MM.1S (cell line): ENCODE results near the gene ADAM23.

Experiments
- CTCF ChIP-seq: fragments of 300-600 bp; sonication (generic); IDR thresholded peaks from 2 replicates; pipeline ENCODE4 v1.5.1; 2016; ENCODE audit warnings: antibody characterized with exemption, low read length, mixed read lengths
- EZH2 ChIP-seq: fragments of 300-600 bp; sonication (generic); optimal IDR thresholded peaks from 2 replicates; pipeline ENCODE3; 2017; ENCODE audit warnings: low read depth, mild to moderate bottlenecking, antibody characterized with exemption, low read length, mixed read lengths

- TF ChIP-seq CTCF, result no peak
- no peak for TF ChIP-seq EZH2
Measured at GRCh38 chr2:206518997-206519396, 75.7 kb downstream of the ADAM23 start.
